ENCODE results near the gene MAEA. TPM values are rescaled to one million over a fixed set of nuclear protein-coding genes. Genes with fewer than 3 reads are reported as not detected.

The MAEA gene
- total RNA-seq, 1 experiment from 2014 or later: 81.1 TPM

DNA sequence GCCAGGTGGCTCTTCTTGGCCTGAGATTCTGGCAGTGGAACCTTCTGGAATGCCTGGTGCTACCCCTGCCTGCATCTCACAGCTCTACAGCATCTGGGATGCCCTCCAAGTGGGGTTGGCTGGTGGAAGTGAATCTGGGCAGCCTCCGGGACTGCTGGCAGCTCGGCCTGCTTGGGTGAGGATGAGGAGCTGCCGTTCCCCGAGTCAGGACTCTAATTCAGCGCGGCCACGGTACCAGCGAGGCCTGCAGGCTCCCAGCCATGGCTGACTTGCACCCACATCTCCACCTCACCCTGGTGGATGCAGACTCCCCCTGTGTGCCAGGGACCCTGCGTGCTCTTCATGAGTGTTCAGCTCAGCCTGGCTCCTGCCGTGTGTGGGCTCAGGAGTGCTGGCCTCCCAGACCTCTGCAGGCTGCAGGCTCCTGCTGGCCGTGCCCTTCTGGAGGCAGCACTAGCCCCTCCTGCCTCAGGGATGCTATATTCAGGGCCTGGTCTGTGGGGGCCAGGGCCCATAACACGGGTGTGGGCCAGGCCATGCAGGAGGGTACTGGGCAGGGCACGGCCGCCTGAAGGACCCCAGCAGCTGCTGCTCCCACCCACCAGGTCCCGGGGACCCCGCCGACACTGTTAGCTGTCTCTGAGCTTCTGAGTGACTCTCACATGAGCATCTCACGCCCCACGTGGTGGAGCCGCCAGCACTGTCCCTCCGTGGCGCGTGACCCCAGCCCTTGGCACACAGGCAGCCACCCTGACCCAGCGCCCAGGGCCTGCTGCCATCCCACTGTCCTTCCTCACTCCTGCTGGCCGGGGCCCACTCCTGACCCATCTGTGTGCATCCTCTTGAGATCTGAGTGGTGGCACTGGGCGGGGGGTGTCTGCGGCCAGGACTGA, 67.9 kb downstream of the MAEA start:
- POLR2A ChIA-PET: interaction anchor here (1.4 kb wide), 1 partner anchor 68 kb away, joined by 3 read pairs; the partner anchor contains the start of gene MAEA
- intact Hi-C loops (cut with micrococcal nuclease; ENCODE audit: unreplicated experiment): no loop called here
- no peak overlapping the region for H3K27ac Mint-ChIP-seq (ENCODE audit: unreplicated experiment)

GRCh38 chr4:1358421-1359143, 68.9 kb downstream of the MAEA start:
- Histone ChIP-seq H3K4me1 (no peaks in the 10 kb centered on the region), H3K4me3 (ENCODE audit: low read depth, low read length) (no peak overlapping the region), H3K9me3 (no peaks in the 10 kb centered on the region), H3K36me3 (ENCODE audit: control insufficient read depth, insufficient read depth, low read length) (no peaks in the 10 kb centered on the region), H3K27me3 (replicated peaks; ENCODE audit: control insufficient read depth, insufficient read depth, low read length) (no peaks in the 10 kb centered on the region)
- BruUV-seq (replicated peaks): no TSS peak
- no peak for DNase-seq
- TF ChIP-seq CTCF (IDR thresholded peaks at IDR 0.05; ENCODE audit: insufficient read depth in 1 of 2, low read depth in 1 of 2, low read length in 1 of 2, severe bottlenecking in 1 of 2, unreplicated experiment in 1 of 2): no peak
- ChIA-PET POLR2A (interaction anchor here (1.4 kb wide), 1 partner anchor 69 kb away, joined by 3 read pairs; the partner anchor contains the start of gene MAEA), CTCF (no interaction called here)
- no peak overlapping the region for H3K4me3 Mint-ChIP-seq (ENCODE audit: unreplicated experiment)
- H3K9me3 Mint-ChIP-seq (ENCODE audit: unreplicated experiment): no peaks in the 10 kb centered on the region
- H3K36me3 Mint-ChIP-seq (ENCODE audit: insufficient read depth, unreplicated experiment): peaks cover 20% of the 10 kb centered on the region
- no peaks in the 10 kb centered on the region for H3K27me3 Mint-ChIP-seq (ENCODE audit: insufficient read depth, unreplicated experiment)
- intact Hi-C loops (cut with micrococcal nuclease; ENCODE audit: unreplicated experiment): no loop called here
- no peaks in the 10 kb centered on the region for H3K4me1 Mint-ChIP-seq (ENCODE audit: low read depth, unreplicated experiment)
- H3K27ac Mint-ChIP-seq (ENCODE audit: unreplicated experiment): no peak overlapping the region

More for the DNA sequence above, 67.9 kb downstream of the MAEA start:
- no TSS peak for BruUV-seq (replicated peaks)
- Mint-ChIP-seq H3K4me3 (ENCODE audit: unreplicated experiment) (no peak overlapping the region), H3K27me3 (ENCODE audit: insufficient read depth, unreplicated experiment) (no peaks in the 10 kb centered on the region), H3K36me3 (ENCODE audit: insufficient read depth, unreplicated experiment) (peaks cover 14% of the 10 kb centered on the region), H3K4me1 (ENCODE audit: low read depth, unreplicated experiment) (no peaks in the 10 kb centered on the region), H3K9me3 (ENCODE audit: unreplicated experiment) (no peaks in the 10 kb centered on the region)
- Histone ChIP-seq H3K4me1 (no peaks in the 10 kb centered on the region), H3K36me3 (ENCODE audit: control insufficient read depth, insufficient read depth, low read length) (no peaks in the 10 kb centered on the region), H3K27me3 (replicated peaks; ENCODE audit: control insufficient read depth, insufficient read depth, low read length) (no peaks in the 10 kb centered on the region), H3K9me3 (no peaks in the 10 kb centered on the region), H3K4me3 (ENCODE audit: low read depth, low read length) (no peak overlapping the region)
- CTCF ChIA-PET: no interaction called here
- no peak for TF ChIP-seq CTCF (IDR thresholded peaks at IDR 0.05; ENCODE audit: insufficient read depth in 1 of 2, low read depth in 1 of 2, low read length in 1 of 2, severe bottlenecking in 1 of 2, unreplicated experiment in 1 of 2)
- no peak for DNase-seq

DNA sequence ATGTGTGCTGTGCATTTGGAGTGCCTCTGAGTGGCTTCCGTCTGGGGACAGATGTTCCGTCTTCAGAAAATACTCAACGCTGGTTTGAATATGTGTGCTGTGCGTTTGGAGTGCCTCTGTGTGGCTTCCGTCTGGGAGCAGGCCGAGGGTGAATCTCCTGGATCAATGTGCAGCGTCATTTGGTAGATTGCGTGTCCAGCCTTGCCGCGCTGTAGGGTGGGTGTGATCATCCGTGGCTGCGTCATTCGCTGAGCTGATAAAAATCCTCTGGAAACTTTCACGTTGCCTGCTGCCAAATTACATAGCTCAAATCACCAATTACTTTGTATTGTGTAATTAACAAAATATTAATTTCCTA, 69.4 kb downstream of the MAEA start:
- TF ChIP-seq CTCF (IDR thresholded peaks at IDR 0.05; ENCODE audit: insufficient read depth in 1 of 2, low read depth in 1 of 2, low read length in 1 of 2, severe bottlenecking in 1 of 2, unreplicated experiment in 1 of 2): no peak
- Mint-ChIP-seq H3K36me3 (ENCODE audit: insufficient read depth, unreplicated experiment) (peaks cover 21% of the 10 kb centered on the region), H3K27ac (ENCODE audit: unreplicated experiment) (no peak overlapping the region), H3K9me3 (ENCODE audit: unreplicated experiment) (no peaks in the 10 kb centered on the region), H3K4me1 (ENCODE audit: low read depth, unreplicated experiment) (no peaks in the 10 kb centered on the region), H3K27me3 (ENCODE audit: insufficient read depth, unreplicated experiment) (no peaks in the 10 kb centered on the region), H3K4me3 (ENCODE audit: unreplicated experiment) (no peak overlapping the region)
- ChIA-PET CTCF (no interaction called here), POLR2A (no interaction called here)
- DNase-seq: no peak
- intact Hi-C loops (cut with micrococcal nuclease; ENCODE audit: unreplicated experiment): no loop called here
- no peaks in the 10 kb centered on the region for H3K9me3 ChIP-seq
- no peaks in the 10 kb centered on the region for H3K4me1 ChIP-seq
- H3K4me3 ChIP-seq (ENCODE audit: low read depth, low read length): no peak overlapping the region
- no TSS peak for BruUV-seq (replicated peaks)
- no peaks in the 10 kb centered on the region for H3K27me3 ChIP-seq (replicated peaks; ENCODE audit: control insufficient read depth, insufficient read depth, low read length)
- H3K36me3 ChIP-seq (ENCODE audit: control insufficient read depth, insufficient read depth, low read length): no peaks in the 10 kb centered on the region
